H1 (cell line): ENCODE measurements around the gene TMEM163. TPM values are rescaled to one million over a fixed set of nuclear protein-coding genes. Genes with fewer than 3 reads are reported as not detected.

Source experiments
- CTCF ChIA-PET: fragments of 300-600 bp; sonication (Branson Sonifier 250); formaldehyde crosslinking; loops from one replicate; lab custom pipeline; 2021; ENCODE audit not compliant: partially characterized antibody; lab: Charles Lee
- POLR2A ChIA-PET: fragments of 300-600 bp; sonication (Branson Sonifier 250); formaldehyde crosslinking; loops from one replicate; lab custom pipeline; 2021; ENCODE audit warnings: inconsistent platforms; ENCODE audit not compliant: partially characterized antibody; lab: Charles Lee
- DNase-seq, 2 experiments: peaks; one replicate each; pipeline versions ENCODE4 v3.0.0 to v3.0.0-alpha.2; 2010 to 2022; ENCODE audit warnings: low spot score in 2 of 2, low read depth in 1 of 2, mixed read lengths in 1 of 2
- FAIRE-seq: peaks from 2 replicates; lab custom pipeline; 2011; peaks lifted over from hg19 to GRCh38; lab: Jason Lieb, UNC
- H2AFZ ChIP-seq: 2 replicates; pipeline ENCODE4 v1.8.1; 2012; ENCODE audit warnings: low read length, inconsistent platforms
- H2AK5ac ChIP-seq: 2 replicates; pipeline ENCODE4 v1.6.1; 2013; ENCODE audit warnings: low read depth, low read length
- H2BK120ac ChIP-seq: replicated peaks from 2 replicates; pipeline ENCODE3; 2013; ENCODE audit warnings: low read depth, low read length, inconsistent platforms
- H2BK12ac ChIP-seq: 2 replicates; pipeline ENCODE4 v1.6.1; 2013; ENCODE audit warnings: low read depth, low read length
- H2BK15ac ChIP-seq: 2 replicates; pipeline ENCODE4 v1.6.1; 2013; ENCODE audit warnings: low read length
- H2BK20ac ChIP-seq: 2 replicates; pipeline ENCODE4 v1.6.1; 2013; ENCODE audit warnings: low read length
- H2BK5ac ChIP-seq: 2 replicates; pipeline ENCODE4 v1.6.1; 2013; ENCODE audit warnings: low read depth, low read length
- H3K14ac ChIP-seq: 2 replicates; pipeline ENCODE4 v1.6.1; 2013; ENCODE audit warnings: inconsistent platforms; ENCODE audit not compliant: insufficient read length
- H3K18ac ChIP-seq: 2 replicates; pipeline ENCODE4 v1.6.1; 2013; ENCODE audit warnings: low read length; ENCODE audit errors: extremely low read depth
- H3K23ac ChIP-seq: 2 replicates; pipeline ENCODE4 v1.6.1; 2013; ENCODE audit warnings: inconsistent platforms; ENCODE audit not compliant: insufficient read length
- H3K23me2 ChIP-seq: 2 replicates; pipeline ENCODE4 v1.6.1; 2013; ENCODE audit warnings: low read depth, low read length
- H3K27ac ChIP-seq: 2 replicates; pipeline ENCODE4 v1.6.1; 2011; ENCODE audit warnings: low read depth, low read length, inconsistent platforms
- H3K27me3 ChIP-seq, 4 experiments: replicated peaks in 1 of 4; 1 replicate in 1 of 4; 2 replicates in 3 of 4; pipeline versions ENCODE4 v1.6.1 to v1.8.1; 2011 to 2013; ENCODE audit warnings: low read length in 3 of 4, mild to moderate bottlenecking in 3 of 4, inconsistent platforms in 2 of 4, mixed read lengths in 2 of 4, moderate library complexity in 1 of 4; ENCODE audit not compliant: control insufficient read depth in 3 of 4, insufficient read depth in 3 of 4; ENCODE audit errors: extremely low read depth in 1 of 4
- H3K36me3 ChIP-seq, 4 experiments: 2 replicates each; pipeline versions ENCODE4 v1.6.1 to v1.8.1; 2011 to 2013; ENCODE audit warnings: mild to moderate bottlenecking in 4 of 4, low read length in 3 of 4, moderate library complexity in 2 of 4, control low read depth in 1 of 4, inconsistent platforms in 1 of 4; ENCODE audit not compliant: insufficient read depth in 4 of 4, control insufficient read depth in 2 of 4
- H3K4ac ChIP-seq: replicated peaks from 2 replicates; pipeline ENCODE3; 2013; ENCODE audit warnings: low read length, low read depth, mixed read lengths, inconsistent platforms; ENCODE audit not compliant: insufficient read length
- H3K4me1 ChIP-seq, 4 experiments: replicated peaks in 1 of 4; 1 replicate in 1 of 4; 2 replicates in 3 of 4; pipeline versions ENCODE4 v1.6.1 to v1.8.1; 2011 to 2013; ENCODE audit warnings: low read length in 3 of 4, inconsistent platforms in 2 of 4, mixed read lengths in 1 of 4; ENCODE audit not compliant: insufficient read depth in 4 of 4, control insufficient read depth in 3 of 4
- H3K4me2 ChIP-seq, 2 experiments: 2 replicates each; pipeline versions ENCODE4 v1.6.1 to v1.8.1; 2011 to 2013; ENCODE audit warnings: low read depth in 2 of 2, low read length in 2 of 2, control low read depth in 1 of 2, inconsistent platforms in 1 of 2, mild to moderate bottlenecking in 1 of 2; ENCODE audit not compliant: insufficient read depth in 1 of 2
- H3K4me3 ChIP-seq, 4 experiments: fragments of 200-600, 300-600 bp in 1 of 4; sonication (generic), shearing (Covaris generic), sonication (Bioruptor Twin) in 1 of 4; 2 replicates each; pipeline versions ENCODE4 v1.5.1 to v1.8.1; 2011 to 2016; ENCODE audit warnings: low read length in 4 of 4, low read depth in 3 of 4, control low read depth in 2 of 4, inconsistent platforms in 2 of 4, mild to moderate bottlenecking in 2 of 4, mixed read lengths in 1 of 4, moderate library complexity in 1 of 4; ENCODE audit not compliant: insufficient read depth in 2 of 4; ENCODE audit errors: extremely low read depth in 1 of 4
- H3K56ac ChIP-seq: replicated peaks from 2 replicates; pipeline ENCODE3; 2013; ENCODE audit warnings: low read depth, mild to moderate bottlenecking, mixed read lengths, low read length, inconsistent platforms; ENCODE audit not compliant: insufficient read length
- H3K79me1 ChIP-seq: 2 replicates; pipeline ENCODE4 v1.6.1; 2013; ENCODE audit warnings: low read depth, low read length, control low read depth
- H3K79me2 ChIP-seq, 2 experiments: 2 replicates each; pipeline versions ENCODE4 v1.6.1 to v1.8.1; 2012 to 2013; ENCODE audit warnings: low read length in 2 of 2, mild to moderate bottlenecking in 2 of 2, inconsistent platforms in 1 of 2; ENCODE audit not compliant: insufficient read depth in 2 of 2, control insufficient read depth in 1 of 2
- H3K9ac ChIP-seq, 4 experiments: replicated peaks in 1 of 4; 1 replicate in 1 of 4; 2 replicates in 3 of 4; pipeline versions ENCODE4 v1.6.1 to v1.8.1; 2011 to 2013; ENCODE audit warnings: low read depth in 3 of 4, low read length in 3 of 4, control low read depth in 2 of 4, mild to moderate bottlenecking in 2 of 4, moderate library complexity in 2 of 4, inconsistent platforms in 1 of 4; ENCODE audit errors: extremely low read depth in 1 of 4
- H3K9me3 ChIP-seq, 2 experiments: 2 replicates each; pipeline versions ENCODE4 v1.6.1 to v1.8.1; 2012 to 2013; ENCODE audit warnings: mild to moderate bottlenecking in 2 of 2, moderate library complexity in 2 of 2, control low read depth in 1 of 2, inconsistent platforms in 1 of 2, low read depth in 1 of 2, low read length in 1 of 2, mixed read lengths in 1 of 2; ENCODE audit not compliant: insufficient read depth in 2 of 2
- H4K20me1 ChIP-seq, 2 experiments: replicated peaks in 1 of 2; 2 replicates each; pipeline versions ENCODE3 to v1.8.1; 2011 to 2013; ENCODE audit warnings: inconsistent platforms in 2 of 2, low read length in 2 of 2, mild to moderate bottlenecking in 1 of 2; ENCODE audit not compliant: insufficient read depth in 2 of 2, control insufficient read depth in 1 of 2
- H4K5ac ChIP-seq: 2 replicates; pipeline ENCODE4 v1.6.1; 2013; ENCODE audit warnings: low read length, low read depth, mixed read lengths, inconsistent platforms; ENCODE audit not compliant: insufficient read length
- H4K8ac ChIP-seq: 2 replicates; pipeline ENCODE4 v1.8.0; 2013; ENCODE audit warnings: mild to moderate bottlenecking, moderate library complexity, low read length, inconsistent platforms; ENCODE audit not compliant: insufficient read depth; ENCODE audit errors: extremely low read depth
- H4K91ac ChIP-seq: replicated peaks from 2 replicates; pipeline ENCODE3; 2013; ENCODE audit warnings: low read length, mixed read lengths, inconsistent platforms; ENCODE audit not compliant: insufficient read length
- WGBS, 2 experiments: shearing (Covaris generic) in 1 of 2; methylation state at CpG; one replicate each; pipeline versions ENCODE4 v1.1.6 to v1.1.7; 2013 to 2015; ENCODE audit warnings: low lambda C conversion rate in 2 of 2, mixed read lengths in 2 of 2, inconsistent platforms in 1 of 2, low coverage in 1 of 2, missing lambda C conversion rate in 1 of 2; ENCODE audit not compliant: insufficient replicate concordance in 2 of 2, insufficient coverage in 1 of 2, insufficient read length in 1 of 2; ENCODE audit errors: extremely low coverage in 1 of 2, missing lambda C conversion rate in 1 of 2; 5-methylcytosine and 5-hydroxymethylcytosine counted together
- polyA plus RNA-seq, 7 experiments: library from polyadenylated mRNA; depleted of rRNA in 3 of 7; stranded (reverse) in 5 of 7; unstranded in 2 of 7; fragments of >200 nt in 5 of 7; fragments of 200-250 nt in 2 of 7; gene quantifications; 1 replicate in 5 of 7; 2 replicates in 1 of 7; 4 replicates in 1 of 7; pipeline versions ENCODE4 v1.2.1 to v1.2.3, GENCODE V29; 2011 to 2013; ENCODE audit warnings: missing spikeins in 2 of 7, mixed read lengths in 2 of 7
- total RNA-seq: library from RNA; stranded (reverse); fragmentation: NEBNext Ultra II Directional; extraction: Animal tissue kit (Norgen Biotek cat#: 25700); gene quantifications from 2 replicates; pipeline ENCODE4 v1.2.1, GENCODE V29; 2021
- TF ChIP-seq, protein P1 (sequence below): IDR thresholded peaks from 2 replicates; pipeline ENCODE4 v1.6.1; 2011; ENCODE audit warnings: low read length, improper control_type of control experiment

TMEM163 gene
- total and polyA plus RNA-seq, 2 of the 8 experiments (the other 6 are each of a cell fraction or from before 2014, with no cell fraction given) = 2.8 to 3.2 TPM

DNA sequence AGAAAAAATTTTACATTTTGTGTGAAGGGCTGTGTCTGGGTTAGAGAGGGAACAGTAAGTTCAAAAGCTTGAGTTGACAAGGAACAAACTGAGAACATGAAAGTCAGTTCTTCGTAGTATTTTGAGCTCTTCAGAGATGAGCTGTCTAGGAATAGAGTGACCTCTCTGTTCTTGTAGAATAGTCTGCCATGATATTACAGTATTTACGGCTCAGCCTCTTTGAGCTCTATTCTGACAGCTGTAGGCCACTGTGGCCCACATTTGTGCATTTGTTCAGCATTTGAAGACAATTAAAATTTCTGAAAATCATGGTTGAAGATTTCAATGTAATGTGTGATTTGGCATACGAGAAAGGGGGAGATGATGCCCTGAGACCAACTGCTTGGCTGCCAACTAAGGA lies 292.1 kb downstream of the TMEM163 start:
- no peak overlapping the region for H3K56ac ChIP-seq
- no peak overlapping the region for H3K23ac ChIP-seq
- H2BK12ac ChIP-seq = no peak overlapping the region
- no peak overlapping the region for H4K91ac ChIP-seq
- peaks cover 3 to 24% (median 12%) of the 10 kb centered on the region in 4 experiments; a peak in 6 of 7 replicates for H3K27me3 ChIP-seq
- DNase-seq = no peak
- H3K4me2 ChIP-seq = no peak overlapping the region
- POLR2A ChIA-PET = no interaction called here
- no peak overlapping the region for H3K27ac ChIP-seq
- no peak overlapping the region for H2BK5ac ChIP-seq
- H3K9ac ChIP-seq = no peak overlapping the region
- no peaks in the 10 kb centered on the region for H3K79me1 ChIP-seq
- H3K4me1 ChIP-seq = peaks cover 0 to 8% (median 1%) of the 10 kb centered on the region in 4 experiments; a peak in 3 of 7 replicates
- no peak overlapping the region for H4K5ac ChIP-seq
- H2AK5ac ChIP-seq = no peak overlapping the region
- H2BK15ac ChIP-seq = no peak overlapping the region
- H2AFZ ChIP-seq = no peak overlapping the region
- H2BK20ac ChIP-seq = no peak overlapping the region
- no peaks in the 10 kb centered on the region for H3K79me2 ChIP-seq
- no peak overlapping the region for H3K18ac ChIP-seq
- no peaks in the 10 kb centered on the region for H3K23me2 ChIP-seq
- CTCF ChIA-PET = interaction anchor here (0.7 to 7.1 kb wide), 5 partner anchors 8 to 543 kb away, joined by 3 to 46 read pairs (median 3); no protein-coding TSS in a partner anchor
- H4K8ac ChIP-seq = no peak overlapping the region
- no peak overlapping the region for H3K4me3 ChIP-seq
- no peak overlapping the region for H3K14ac ChIP-seq
- H3K9me3 ChIP-seq = no peaks in the 10 kb centered on the region
- 88% methylated on average over 3 of the region's 3 CpGs; no CpG with 5 or more reads in 1 of the 2 experiments for WGBS, 2 experiments
- H3K4ac ChIP-seq = no peak overlapping the region
- no peak overlapping the region for H2BK120ac ChIP-seq
- H3K36me3 ChIP-seq = peaks cover 0 to 13% (median 6%) of the 10 kb centered on the region in 4 experiments; a peak in 5 of 8 replicates
- peaks cover 10 to 11% of the 10 kb centered on the region in 2 experiments for H4K20me1 ChIP-seq
- FAIRE-seq = no peak
- TF ChIP-seq, protein P1, sequence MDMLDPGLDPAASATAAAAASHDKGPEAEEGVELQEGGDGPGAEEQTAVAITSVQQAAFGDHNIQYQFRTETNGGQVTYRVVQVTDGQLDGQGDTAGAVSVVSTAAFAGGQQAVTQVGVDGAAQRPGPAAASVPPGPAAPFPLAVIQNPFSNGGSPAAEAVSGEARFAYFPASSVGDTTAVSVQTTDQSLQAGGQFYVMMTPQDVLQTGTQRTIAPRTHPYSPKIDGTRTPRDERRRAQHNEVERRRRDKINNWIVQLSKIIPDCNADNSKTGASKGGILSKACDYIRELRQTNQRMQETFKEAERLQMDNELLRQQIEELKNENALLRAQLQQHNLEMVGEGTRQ = no peak
